Right renal cortex interstitium (tissue), 3 donors: ENCODE data around the gene ABCA5. TPM values are rescaled to one million over a fixed set of nuclear protein-coding genes. Genes with fewer than 3 reads are reported as not detected.
A peak's percentile ranks its signal among the peaks of the same experiment; 100 is the strongest.

ENCODE experiments used
- DNase-seq, 3 donors: peaks; one replicate each; pipeline ENCODE4 v3.0.0-alpha.2; 2013; ENCODE audit warnings: low read depth in 3 of 3, low spot score in 2 of 3
- polyA plus RNA-seq, 3 donors: library from polyadenylated mRNA; unstranded; fragments of 120-200 nt; gene quantifications; one replicate each; pipeline ENCODE4 v1.2.1, GENCODE V29; 2013; ENCODE audit not compliant: insufficient read length in 3 of 3

Gene ABCA5
- polyA plus RNA-seq: 10 to 100 TPM; 24.9 to 28.8 (median 25.1) TPM

DNA sequence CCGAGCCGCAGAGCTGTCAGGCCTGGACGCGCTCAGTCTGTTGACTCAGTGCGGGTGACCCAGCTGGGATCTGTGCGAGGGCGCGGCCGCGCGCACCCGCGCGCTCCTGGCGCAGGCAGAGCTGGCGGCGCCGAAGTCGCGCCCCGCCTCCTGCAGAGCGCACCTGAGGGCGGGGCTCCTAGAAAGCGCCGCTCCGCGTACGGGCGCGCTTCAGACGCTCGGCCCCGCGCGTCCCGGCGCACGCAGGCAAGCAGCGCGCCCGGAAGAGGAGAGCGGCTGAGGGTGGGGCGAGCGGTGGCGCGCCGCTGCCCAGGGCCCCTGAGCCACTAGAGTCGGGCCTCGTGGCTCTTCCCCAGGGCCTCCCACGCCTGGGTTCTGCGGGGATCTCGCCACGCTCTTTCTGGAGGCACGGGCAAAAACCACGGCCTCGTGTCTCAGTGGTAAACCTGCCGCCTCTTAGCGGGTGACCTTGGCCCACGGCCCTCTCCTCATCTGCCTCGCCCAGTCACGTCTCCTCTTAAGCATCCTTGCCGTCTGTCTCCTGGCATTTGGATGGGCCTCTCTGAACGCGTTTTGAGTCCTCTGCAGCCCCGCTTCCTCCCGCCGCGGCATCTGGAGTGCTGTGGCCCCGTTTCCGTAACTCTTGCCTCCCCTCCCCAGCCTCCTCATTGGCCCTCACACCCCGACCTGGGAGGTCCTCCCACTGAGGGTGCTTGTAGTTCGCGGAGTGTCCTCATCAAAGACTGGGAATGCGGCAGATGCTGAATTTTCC, at the start of gene ABCA5:
Gene ABCA5, minus strand, starts transcription at position 74 of the 772 bp plus-strand sequence. CDS start 12,718 bp downstream, outside the sequence.
- DNase-seq: peak; percentile 76 to 85 (median 82)

- no peak for DNase-seq
Measured at GRCh38 chr17:69375229-69375628, 48.3 kb upstream of the ABCA5 start.

GRCh38 chr17:69373069-69373468, 46.1 kb upstream of the ABCA5 start:
- DNase-seq: no peak

GRCh38 chr17:69367298-69367697, 40.4 kb upstream of the ABCA5 start:
- no peak for DNase-seq

- DNase-seq: no peak
Measured at GRCh38 chr17:69363488-69364210, 36.7 kb upstream of the ABCA5 start.

GRCh38 chr17:69361156-69361555, 34.2 kb upstream of the ABCA5 start:
- no peak for DNase-seq

DNA sequence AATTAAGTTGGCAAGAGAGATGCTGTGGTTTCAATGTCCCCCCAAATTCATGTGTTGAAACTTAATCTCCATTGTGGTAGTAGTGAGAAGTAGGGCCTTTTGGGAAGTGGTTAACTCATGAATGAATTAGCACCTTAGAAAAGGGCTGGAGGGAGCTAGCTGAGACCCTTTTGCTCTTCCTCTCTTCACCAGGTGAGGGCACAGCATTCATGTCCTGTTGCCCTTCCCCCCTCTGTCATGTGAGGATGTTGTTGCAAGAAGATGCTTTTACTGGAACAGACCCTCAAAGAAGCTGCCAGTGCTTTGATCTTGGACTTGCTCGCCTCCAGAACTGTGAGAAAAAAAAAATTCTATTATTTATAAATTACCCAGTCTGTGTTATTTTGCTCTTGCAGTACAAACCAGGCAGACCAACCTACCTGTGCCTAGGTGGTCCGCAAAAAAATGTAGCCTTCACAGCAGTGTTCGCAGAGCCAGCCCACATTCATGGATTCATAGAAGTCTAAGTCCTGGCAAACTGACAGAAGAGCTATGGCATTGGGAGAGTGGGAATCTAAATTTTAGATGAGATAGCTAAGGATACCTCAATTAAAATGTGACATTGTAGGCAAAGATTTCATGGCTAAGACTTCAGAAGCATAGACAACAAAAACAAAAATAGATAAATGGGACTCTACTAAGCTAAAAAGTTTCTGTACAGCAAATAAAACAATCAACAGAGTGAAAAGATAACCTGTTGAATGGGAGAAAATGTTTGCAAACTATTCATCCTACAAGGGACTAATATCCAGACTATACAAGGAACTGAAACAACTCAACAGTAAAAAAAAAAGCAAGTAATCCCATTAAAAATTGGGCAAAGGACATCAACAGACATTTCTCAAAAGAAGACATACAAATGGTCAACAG, 32.0 kb upstream of the ABCA5 start:
- DNase-seq: no peak

GRCh38 chr17:69357701-69358100, 30.8 kb upstream of the ABCA5 start:
- no peak for DNase-seq

GRCh38 chr17:69356625-69357024, 29.7 kb upstream of the ABCA5 start:
- no peak for DNase-seq

DNA sequence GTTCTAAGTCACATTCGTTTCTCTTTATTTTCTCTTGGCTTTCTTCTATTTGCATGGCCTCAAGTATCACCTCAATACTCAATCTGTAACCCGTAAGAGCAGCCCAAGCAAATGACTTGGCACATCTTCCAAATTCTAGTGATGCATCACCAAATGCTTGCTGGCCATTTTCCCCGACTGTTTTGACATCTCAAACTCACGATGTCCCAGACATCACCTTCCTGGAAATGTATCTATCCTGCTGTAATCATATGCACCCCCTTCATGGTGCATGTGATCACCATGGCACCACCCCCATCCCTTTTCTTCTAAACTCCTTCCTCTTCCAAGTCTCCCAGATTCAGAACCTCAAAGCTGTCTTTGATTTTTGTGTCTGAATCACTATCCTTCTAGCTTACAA, 24.0 kb upstream of the ABCA5 start:
- no peak for DNase-seq

DNA sequence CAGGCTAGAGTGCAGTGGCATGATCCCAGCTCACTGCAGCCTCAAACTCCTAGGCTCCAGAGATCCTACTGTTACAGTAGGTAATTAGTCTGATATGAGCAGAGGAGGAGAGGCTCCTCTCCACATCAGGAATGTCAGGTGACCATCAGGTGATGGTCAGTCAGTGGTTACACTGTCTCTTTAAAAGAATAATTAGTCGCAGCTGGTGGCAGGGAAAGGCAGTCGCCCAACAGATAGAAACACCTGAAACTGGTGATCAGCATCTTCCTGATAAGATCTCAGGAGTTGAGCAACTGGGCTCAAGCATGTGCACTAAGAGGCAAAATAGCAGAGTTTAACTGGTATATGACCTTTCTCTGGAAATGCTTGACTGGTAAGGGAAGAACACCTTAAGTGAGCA, 21.5 kb upstream of the ABCA5 start:
- DNase-seq: no peak

DNA sequence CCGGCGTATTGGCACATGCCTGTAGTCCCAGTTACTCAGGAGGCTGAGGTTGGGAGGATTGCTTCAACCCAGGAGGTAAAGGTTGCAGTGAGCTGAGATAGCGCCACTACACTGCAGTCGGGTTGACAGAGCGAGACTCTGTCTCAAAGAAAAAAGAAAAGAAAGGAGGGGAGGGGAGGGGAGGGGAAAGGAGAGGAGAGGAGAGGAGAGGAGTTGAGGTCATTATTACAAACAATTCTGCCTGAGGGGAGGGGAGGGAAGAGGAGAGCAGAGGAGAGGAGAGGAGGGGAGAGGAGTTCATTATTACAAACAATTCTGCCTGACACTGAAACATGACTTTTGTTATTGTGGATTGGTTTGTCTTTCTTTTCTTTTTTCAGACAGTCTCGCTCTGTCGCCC, 19.8 kb upstream of the ABCA5 start:
- DNase-seq: no peak

- no peak for DNase-seq
Measured at GRCh38 chr17:69344939-69345338, 18.0 kb upstream of the ABCA5 start.

GRCh38 chr17:69342896-69343644, 16.1 kb upstream of the ABCA5 start:
- DNase-seq: no peak

GRCh38 chr17:69339937-69340336, 13.0 kb upstream of the ABCA5 start:
- no peak for DNase-seq

- DNase-seq: no peak
Measured at GRCh38 chr17:69336996-69337395, 10.1 kb upstream of the ABCA5 start.

DNA sequence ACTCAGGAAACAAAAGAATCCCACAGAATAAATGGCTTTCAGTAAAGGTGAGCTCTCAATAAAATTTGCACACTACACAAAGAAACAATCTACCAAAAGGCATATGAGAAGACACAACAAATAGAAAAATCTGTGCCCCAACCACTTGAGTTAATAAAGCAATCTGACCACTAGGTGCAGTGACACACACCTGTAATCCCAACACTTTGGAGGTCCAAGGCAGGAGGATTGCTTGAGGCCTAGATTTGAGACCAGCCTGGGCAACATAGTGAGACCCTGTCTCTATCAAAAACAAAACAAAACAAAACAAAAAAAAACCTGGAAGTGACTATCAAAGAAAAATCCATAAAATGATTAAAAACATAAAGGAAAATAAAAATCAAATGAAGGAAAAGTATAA, 9.6 kb upstream of the ABCA5 start:
- no peak for DNase-seq

GRCh38 chr17:69335058-69335457, 8.1 kb upstream of the ABCA5 start:
- DNase-seq: no peak

- no peak for DNase-seq
Measured at GRCh38 chr17:69333561-69333960, 6.6 kb upstream of the ABCA5 start.

DNA sequence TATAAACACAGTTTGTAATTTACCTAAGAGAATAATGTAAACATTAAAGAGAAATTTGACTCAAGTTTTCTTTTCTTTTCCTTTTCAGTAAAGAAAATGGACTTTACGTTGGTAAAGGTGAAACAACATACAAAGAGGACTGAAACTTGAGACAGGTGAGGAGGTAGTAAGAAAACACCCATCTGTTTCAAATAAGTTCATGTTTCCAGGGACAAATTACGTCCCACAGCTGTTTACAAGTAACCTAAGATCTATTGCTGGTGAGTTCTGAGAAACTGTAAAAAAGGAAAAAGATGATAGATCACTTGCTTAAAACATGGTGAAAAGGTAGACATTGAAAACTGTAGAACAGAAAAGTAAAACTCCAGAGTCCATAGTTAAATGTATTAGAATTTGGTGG, 4.8 kb upstream of the ABCA5 start:
- no peak for DNase-seq
